IPS DF 19.7 (cell line): Measurements from ENCODE around the gene CRACR2A.
A peak's percentile ranks its signal among the peaks of the same experiment; 100 is the strongest.

Source experiments
- DNase-seq: peaks from one replicate; pipeline ENCODE4 v3.0.0-alpha.2; 2013; ENCODE audit warnings: low read depth, low spot score

The CRACR2A gene

GRCh38 chr12:3685830-3686229 lies 67.1 kb downstream of the CRACR2A start:
- no peak for DNase-seq

DNA sequence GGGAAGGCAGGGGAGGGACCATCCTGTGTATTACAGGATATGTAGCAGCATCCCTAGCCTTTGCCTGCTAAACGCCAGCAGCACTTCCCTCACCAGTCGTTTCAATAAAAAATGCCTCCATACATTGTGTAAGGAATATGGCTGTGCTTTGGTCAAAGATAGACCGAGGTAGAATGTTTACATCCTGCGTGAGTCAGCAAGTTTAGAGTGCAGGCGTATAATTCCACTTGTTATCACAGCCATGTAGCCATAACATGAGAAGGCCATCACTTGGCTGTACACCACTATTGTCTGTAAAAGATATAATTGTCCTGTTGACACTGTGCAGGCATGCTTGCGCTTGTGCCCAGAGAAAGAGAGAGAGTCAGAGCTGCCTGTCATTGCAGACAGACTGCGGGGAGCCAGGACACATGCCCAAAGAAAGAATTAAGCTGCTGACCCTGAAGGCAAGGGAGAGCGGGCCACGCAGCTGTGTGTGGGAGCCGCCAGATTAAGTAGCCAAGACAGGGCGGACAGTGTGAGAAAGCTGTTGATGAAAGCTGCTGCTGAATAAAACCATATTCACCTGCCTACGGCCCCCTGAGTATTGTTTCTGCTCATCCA lies 68.4 kb downstream of the CRACR2A start:
- DNase-seq, result no peak

DNA sequence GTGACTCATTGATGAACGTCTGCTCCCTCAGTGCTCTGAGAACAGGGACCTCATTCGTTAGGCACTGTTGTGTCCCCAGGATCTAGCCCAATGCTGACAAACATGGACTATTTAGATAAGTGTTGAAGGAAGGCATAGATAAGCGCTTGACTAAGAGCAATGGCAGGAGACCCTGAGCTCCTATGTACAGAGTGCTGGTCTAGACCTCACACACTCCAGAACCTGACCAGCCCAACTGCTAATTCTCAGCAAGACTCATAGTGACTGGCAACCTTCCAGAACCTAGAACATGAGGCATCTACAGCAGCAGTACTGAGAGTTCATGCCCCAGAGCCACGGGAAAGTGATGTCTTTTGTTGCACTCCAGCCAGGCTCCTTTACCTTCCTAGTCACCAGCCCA lies 69.2 kb downstream of the CRACR2A start:
- DNase-seq, result no peak

DNA sequence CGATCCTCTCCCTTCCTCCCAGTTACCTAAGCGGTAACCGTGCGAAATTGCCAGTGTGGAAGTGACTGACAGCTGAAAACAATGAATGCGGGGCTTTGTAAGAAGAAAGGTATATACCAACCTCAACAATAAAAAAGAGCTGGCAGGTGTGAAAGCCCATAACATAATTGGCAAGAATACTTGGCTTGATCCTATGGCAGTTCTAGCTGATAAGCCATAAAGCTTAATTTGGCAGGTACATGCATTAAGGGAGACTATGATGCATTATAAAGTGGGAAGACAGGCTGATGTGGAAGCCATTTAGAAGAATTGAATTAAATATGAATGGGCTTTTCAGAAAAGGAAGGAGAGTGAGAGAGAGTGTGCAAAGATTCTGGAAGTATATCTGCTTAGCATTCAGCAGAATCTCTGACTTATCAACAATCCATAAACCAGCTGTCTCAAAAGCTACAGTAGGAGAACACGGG lies 71.3 kb downstream of the CRACR2A start:
- no peak for DNase-seq

GRCh38 chr12:3680919-3681594 lies 71.9 kb downstream of the CRACR2A start:
- no peak for DNase-seq

GRCh38 chr12:3679831-3680230 lies 73.1 kb downstream of the CRACR2A start:
- DNase-seq, result no peak

GRCh38 chr12:3677609-3678008 lies 75.3 kb downstream of the CRACR2A start:
- DNase-seq, result no peak

DNA sequence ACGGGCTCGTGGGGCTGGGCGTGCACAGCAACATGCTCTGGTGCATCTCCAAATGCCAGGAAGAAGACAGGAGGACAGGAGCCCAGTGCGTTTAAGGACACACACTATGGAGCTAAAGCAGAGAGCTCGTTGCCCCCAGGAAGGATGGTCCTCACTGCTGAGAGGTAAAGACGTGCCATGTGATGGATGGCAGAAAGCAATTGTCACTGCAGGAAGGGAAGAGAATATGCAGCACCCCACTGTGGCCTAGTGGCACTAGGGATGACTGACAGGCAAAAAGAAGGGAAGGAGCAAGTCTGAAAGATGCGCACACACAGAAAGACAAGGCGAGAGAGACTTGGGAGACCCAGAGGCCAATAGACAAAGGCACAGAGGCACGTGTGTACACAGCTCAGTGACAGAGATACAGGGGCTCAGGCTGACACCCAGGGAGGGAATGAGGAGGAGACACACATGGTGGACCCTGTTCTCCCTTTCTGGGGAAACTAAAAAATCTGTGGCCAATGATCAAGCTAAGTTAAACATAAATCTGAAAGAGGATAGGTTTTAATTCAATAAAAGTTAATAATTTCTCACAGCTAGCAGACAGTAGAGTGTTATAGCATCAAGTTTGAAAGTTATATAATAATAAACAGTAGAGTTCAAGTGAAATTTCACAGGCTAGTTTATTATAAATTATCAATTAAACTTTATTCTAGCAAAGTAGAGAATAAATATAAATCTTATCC lies 78.8 kb downstream of the CRACR2A start:
- no peak for DNase-seq

- no peak for DNase-seq
These were observed 80.8 kb downstream of the CRACR2A start for GRCh38 chr12:3672113-3672509.

DNA sequence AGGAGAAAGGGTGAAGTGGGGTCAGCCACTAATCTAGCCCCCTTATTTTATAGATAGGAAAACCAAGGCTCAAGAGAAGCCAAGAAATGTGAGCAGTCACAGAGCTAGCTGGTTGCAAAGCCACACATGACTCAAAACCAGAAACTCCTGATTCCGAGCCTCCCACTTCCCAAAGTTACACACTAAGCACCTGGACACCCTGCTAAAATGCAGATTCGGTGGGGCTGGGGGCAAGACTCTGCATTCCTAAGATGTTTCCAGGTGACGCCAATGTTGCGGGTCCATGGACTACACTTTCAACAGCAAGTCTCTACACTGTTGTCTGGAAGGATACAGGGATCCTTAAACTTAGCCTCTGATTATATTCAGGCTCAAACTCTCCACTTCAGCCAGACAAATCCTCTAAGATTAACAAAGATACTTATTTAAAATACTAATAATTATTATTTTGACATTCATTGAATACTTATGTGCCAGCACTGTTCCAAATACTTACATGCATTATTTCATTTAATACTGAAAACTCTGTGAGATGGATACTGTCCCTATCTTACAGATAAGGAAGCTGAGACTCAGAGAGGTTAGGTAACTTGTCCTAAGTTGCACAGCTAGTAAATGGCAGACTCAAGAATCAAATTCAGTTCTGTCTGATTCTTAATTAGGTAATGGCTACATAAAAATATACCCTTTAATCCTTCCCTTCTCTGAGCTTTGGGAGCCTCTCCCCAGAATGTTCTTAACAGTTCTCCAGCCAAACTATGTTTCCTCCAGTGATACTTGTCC lies 81.4 kb downstream of the CRACR2A start:
- no peak for DNase-seq

DNA sequence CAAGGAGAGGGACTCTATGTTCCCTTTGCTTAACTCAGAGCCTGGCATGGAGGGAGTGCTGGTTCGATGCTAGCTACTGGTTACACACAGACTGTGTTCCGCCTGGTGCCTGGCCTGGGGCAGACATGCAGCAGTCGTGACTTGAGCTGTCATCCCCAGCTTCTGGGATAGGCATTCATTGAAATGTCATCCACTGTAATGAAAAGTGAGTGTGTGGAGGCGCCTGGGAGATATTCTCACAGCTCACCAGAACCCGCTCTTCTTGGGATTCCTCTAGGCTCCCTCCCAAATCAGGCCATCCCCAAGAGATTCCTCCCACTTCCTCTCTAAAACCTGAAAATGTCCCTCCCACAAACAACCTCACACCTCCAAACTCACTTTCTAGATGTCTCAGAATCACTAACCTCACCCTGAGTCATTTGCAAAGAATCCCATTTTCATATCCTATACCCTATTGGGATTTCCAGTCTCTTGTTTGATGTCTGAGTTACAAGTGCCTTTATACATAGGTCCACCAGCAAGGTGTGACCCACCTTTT lies 82.8 kb downstream of the CRACR2A start:
- no peak for DNase-seq

DNA sequence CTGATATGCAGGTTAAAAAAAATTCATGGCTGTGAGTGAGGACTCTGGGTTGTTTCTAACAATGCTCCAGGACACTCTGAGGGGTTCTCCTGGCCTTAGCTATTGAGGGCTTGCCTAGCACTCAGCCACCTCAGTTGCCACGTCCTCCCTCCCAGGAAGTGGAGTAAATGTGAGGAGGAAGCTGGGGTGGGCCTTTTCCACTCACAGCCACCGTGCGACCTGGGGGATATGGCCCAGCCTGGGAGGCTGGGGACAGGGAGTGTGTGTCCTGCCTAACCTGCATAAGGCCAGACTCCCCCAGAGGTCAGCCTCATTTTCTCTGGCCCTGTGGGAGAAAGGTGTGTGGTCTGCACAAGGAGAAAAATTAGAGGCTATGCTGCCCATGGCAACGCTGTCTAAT lies 83.3 kb downstream of the CRACR2A start:
- DNase-seq, result no peak

GRCh38 chr12:3668479-3669165 lies 84.3 kb downstream of the CRACR2A start:
- DNase-seq, result no peak

DNA sequence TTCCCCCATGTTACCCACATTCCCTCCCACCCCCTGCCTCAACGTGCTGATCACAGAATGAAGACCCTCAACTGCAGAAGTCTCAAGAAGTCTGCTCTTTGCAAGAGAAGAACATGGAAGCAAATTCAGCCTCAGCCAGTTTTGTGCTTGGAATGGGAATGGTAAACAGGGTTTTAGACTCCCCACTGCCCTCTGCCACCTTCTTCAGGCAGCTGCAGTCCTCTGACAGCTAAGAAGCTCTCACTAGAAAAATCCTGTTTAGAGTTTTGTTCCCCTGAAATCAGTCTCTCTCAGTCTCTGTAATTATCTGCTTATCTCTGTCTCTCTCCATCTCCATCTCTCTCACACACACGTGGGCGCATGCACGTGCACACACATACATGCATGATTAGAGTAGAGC lies 85.4 kb downstream of the CRACR2A start:
- no peak for DNase-seq

DNA sequence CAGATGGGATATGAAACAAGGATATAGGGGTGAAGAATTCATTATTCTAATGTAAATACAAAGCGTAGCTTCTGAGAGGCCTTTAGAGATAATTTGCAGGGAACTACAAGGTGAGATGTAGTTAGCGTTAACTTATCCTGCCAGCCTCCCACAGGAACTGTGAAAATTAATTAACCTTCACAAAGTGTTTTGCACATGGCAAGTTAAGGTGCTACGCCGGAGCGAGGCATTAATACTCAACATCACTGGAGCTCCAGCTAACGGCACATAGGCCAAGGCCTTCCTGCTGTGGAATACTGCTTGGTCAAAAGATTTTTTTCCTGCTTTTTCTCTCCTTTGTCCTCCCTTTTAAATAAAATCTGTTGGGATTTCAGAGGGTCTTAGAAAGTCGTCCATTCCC lies 86.5 kb downstream of the CRACR2A start:
- DNase-seq, result no peak

DNA sequence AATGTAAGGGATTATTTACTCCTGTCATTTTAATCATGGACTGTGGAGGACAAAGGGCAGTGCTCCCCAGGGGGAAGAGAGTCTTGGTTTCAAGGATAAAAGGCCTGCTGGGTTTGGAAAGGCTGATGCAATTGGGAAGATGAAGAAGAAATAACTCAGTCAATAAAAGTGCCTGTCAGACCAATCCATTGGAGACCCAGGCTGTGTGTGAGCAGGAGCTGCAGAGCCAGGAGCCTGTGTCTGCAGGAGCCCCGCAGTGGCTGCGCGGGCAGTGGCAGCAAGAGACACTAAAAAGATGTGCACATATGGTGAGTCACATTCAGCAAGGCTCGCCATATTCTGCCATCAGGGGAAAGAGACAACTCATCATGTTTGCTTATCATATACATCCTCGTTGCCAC lies 90.4 kb downstream of the CRACR2A start:
- no peak for DNase-seq

DNA sequence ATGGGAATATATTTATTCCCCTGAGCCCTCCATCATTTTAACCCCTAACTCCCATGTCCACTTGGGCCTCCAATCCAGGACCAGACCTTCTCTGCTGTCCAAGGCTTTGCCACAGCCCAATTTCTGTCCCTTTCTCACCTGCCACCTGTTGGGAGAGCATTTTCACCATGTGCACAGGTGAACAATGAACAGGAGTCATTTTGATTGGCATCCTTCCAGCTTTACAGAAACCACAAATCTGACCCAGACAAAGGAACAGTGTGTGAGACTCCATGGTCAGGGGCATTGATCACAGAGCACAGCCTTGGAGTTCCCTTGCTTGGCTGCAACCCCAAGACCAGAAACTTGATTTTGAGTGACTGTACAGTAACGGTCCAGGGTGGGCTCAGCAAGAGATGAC lies 91.9 kb downstream of the CRACR2A start:
- DNase-seq, result no peak

DNA sequence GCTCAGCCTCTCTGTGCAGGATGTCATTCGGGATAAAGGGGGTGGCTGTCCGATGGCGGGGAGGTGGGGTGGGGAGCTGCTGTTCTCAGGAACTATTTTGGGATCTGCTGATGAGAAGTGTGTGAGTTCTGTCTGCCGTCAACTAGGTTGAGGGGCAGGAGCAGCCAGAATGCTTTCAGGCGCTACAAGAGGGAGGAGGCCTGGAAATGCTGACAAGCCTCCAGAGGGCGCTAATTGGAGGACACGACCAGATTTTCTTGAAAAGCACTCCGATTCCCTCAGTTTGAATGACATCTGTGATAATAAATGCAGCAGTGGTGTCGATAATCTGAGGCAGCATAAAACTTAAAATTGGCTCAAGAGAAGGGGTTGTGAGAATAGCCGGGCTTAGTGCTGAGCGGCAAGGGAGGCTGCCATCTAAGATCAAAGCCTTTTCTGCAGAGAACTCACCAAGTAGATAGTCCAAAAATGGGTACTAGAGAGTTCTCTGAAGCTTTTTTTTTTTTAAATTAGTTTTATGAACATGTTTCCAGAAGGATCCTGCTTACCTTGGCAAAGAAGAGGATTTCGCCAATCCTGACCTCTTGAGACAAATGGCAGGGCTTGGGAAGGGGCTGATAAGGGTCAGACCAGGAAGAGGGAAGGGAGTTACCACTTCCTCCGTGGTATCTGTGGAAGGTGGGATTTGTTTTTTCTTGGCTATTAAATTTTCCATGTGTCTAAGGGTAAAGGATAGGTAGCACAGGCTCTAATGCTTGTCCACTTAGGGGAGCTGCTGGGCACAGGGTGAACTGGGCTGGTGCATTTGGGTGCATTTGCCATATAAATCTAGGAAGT lies 94.4 kb downstream of the CRACR2A start:
- DNase-seq, result peak; percentile 23

DNA sequence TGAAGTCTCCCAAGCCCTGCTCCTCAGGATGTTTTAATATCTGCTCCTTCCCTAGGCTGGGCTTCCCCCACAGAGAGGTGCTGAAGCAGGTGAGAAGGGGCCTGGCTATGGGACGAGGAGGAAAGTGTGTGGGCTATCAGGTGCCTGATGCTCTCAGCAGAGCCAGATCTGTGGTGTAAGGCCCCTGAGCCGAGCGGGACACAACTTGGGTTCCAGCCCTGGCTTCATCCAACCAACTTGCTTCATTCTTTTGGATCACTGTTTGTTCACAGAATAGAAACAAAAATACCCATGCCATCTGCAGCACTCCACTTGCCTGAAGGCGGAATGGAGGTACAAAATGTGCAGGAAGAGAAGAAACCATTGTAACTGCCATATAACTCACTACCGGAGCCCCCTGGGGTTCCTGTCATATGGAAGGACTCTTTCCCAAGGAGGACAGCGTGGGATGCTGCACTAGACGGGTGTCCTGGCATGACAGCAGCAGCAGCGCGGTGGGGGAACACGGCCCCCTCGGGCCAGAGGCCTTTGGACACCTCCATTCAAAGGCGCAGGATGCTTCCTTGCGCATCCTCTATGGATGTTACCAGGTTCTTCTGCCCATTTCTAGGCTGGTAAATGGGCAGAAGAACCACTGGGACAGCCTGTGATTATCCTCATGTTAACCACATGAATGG lies 95.8 kb downstream of the CRACR2A start:
- no peak for DNase-seq
